ENCODE data around the gene WDHD1.

Gene WDHD1

GRCh38 chr14:55051423-55052268, 24.7 kb upstream of the WDHD1 start, which contains the start of gene MAPK1IP1L:
TSS of gene MAPK1IP1L (plus strand) at chr14:55051647. CDS start at chr14:55061684, 10,037 bp downstream.
- TF ChIP-seq MYC (IDR thresholded peaks at IDR 0.05; ENCODE audit: low read depth, low read length) (peak; percentile 95), MAX (IDR thresholded peaks at IDR 0.05; ENCODE audit: low read depth, low read length) (peak; percentile 89), CTCF (IDR thresholded peaks at IDR 0.05; ENCODE audit: low read depth, low read length) (peak; percentile 92), POLR2A (IDR thresholded peaks at IDR 0.05; ENCODE audit: extremely low read depth, insufficient read length) (peak; percentile 97)
- peak within 1 kb of the TSS; percentile 94 for H3K4me3 ChIP-seq (ENCODE audit: low read depth, low read length)
- DNase-seq (ENCODE audit: low read depth) = peak; percentile 92

GRCh38 chr14:55051165-55051422, 24.2 kb upstream of the WDHD1 start:
- peak overlapping the region; percentile 94 for H3K4me3 ChIP-seq (ENCODE audit: low read depth, low read length)
- no peak for DNase-seq (ENCODE audit: low read depth)
- no peak for TF ChIP-seq POLR2A (IDR thresholded peaks at IDR 0.05; ENCODE audit: extremely low read depth, insufficient read length)

- H3K4me3 ChIP-seq (ENCODE audit: low read depth, low read length) = no peak overlapping the region
- TF ChIP-seq POLR2A (IDR thresholded peaks at IDR 0.05; ENCODE audit: extremely low read depth, insufficient read length) (no peak), MYC (IDR thresholded peaks at IDR 0.05; ENCODE audit: low read depth, low read length) (no peak), MAX (IDR thresholded peaks at IDR 0.05; ENCODE audit: low read depth, low read length) (no peak), CTCF (IDR thresholded peaks at IDR 0.05; ENCODE audit: low read depth, low read length) (no peak)
- DNase-seq (ENCODE audit: low read depth) = no peak
These were observed 22.1 kb upstream of the WDHD1 start for GRCh38 chr14:55048900-55049436.

- DNase-seq (ENCODE audit: low read depth) = no peak
- no peak overlapping the region for H3K4me3 ChIP-seq (ENCODE audit: low read depth, low read length)
- TF ChIP-seq CTCF (IDR thresholded peaks at IDR 0.05; ENCODE audit: low read depth, low read length) = no peak
These were observed 20.6 kb upstream of the WDHD1 start for GRCh38 chr14:55047301-55048053.

- no peak overlapping the region for H3K4me3 ChIP-seq (ENCODE audit: low read depth, low read length)
- no peak for DNase-seq (ENCODE audit: low read depth)
- TF ChIP-seq CTCF (IDR thresholded peaks at IDR 0.05; ENCODE audit: low read depth, low read length) (no peak), MYC (IDR thresholded peaks at IDR 0.05; ENCODE audit: low read depth, low read length) (no peak), POLR2A (IDR thresholded peaks at IDR 0.05; ENCODE audit: extremely low read depth, insufficient read length) (no peak), MAX (IDR thresholded peaks at IDR 0.05; ENCODE audit: low read depth, low read length) (no peak)
These were observed 18.2 kb upstream of the WDHD1 start for GRCh38 chr14:55045087-55045486.

- no peak overlapping the region for H3K4me3 ChIP-seq (ENCODE audit: low read depth, low read length)
- no peak for DNase-seq (ENCODE audit: low read depth)
- TF ChIP-seq MAX (IDR thresholded peaks at IDR 0.05; ENCODE audit: low read depth, low read length) (no peak), MYC (IDR thresholded peaks at IDR 0.05; ENCODE audit: low read depth, low read length) (no peak), CTCF (IDR thresholded peaks at IDR 0.05; ENCODE audit: low read depth, low read length) (no peak), POLR2A (IDR thresholded peaks at IDR 0.05; ENCODE audit: extremely low read depth, insufficient read length) (no peak)
These were observed 16.6 kb upstream of the WDHD1 start for GRCh38 chr14:55043528-55043927.
